DOHH2 (cell line): ENCODE measurements around the gene LCE5A.

Source experiments
- H3F3A ChIP-seq: fragments of 200-600 bp; sonication (generic), shearing (Covaris generic); 2 replicates; pipeline ENCODE4 v1.6.0; 2016; ENCODE audit warnings: antibody characterized with exemption, mild to moderate bottlenecking; ENCODE audit not compliant: control insufficient read depth, insufficient read depth
- H3K27ac ChIP-seq: fragments of 200-600 bp; sonication (generic); 2 replicates; pipeline ENCODE4 v1.5.1; 2014; ENCODE audit warnings: low read depth, mild to moderate bottlenecking, low read length, moderate library complexity
- H3K27me3 ChIP-seq: fragments of 200-600 bp; sonication (generic); 2 replicates; pipeline ENCODE4 v1.6.1; 2014; ENCODE audit warnings: mild to moderate bottlenecking, low read length, mixed read lengths; ENCODE audit not compliant: control insufficient read depth
- H3K36me3 ChIP-seq: fragments of 200-600 bp; sonication (generic); 2 replicates; pipeline ENCODE4 v1.6.1; 2014; ENCODE audit warnings: mild to moderate bottlenecking, low read length, moderate library complexity, mixed read lengths; ENCODE audit not compliant: control insufficient read depth
- H3K4me1 ChIP-seq: fragments of 200-600 bp; sonication (generic); 2 replicates; pipeline ENCODE4 v1.6.1; 2014; ENCODE audit warnings: mild to moderate bottlenecking, low read length, mixed read lengths; ENCODE audit not compliant: control insufficient read depth
- H3K4me2 ChIP-seq: fragments of 200-600 bp; sonication (generic); 2 replicates; pipeline ENCODE4 v1.6.0; 2014; ENCODE audit warnings: mild to moderate bottlenecking, low read length, moderate library complexity
- H3K4me3 ChIP-seq: fragments of 200-600 bp; sonication (generic); 2 replicates; pipeline ENCODE4 v1.5.1; 2014; ENCODE audit warnings: mild to moderate bottlenecking, low read length, mixed read lengths
- H3K79me2 ChIP-seq: fragments of 200-600 bp; sonication (generic); 2 replicates; pipeline ENCODE4 v1.6.1; 2014; ENCODE audit warnings: mild to moderate bottlenecking, low read length, mixed read lengths; ENCODE audit not compliant: control insufficient read depth
- H3K9me2 ChIP-seq: fragments of 200-600 bp; sonication (generic); replicated peaks from 2 replicates; pipeline ENCODE4 v1.6.1; 2014; ENCODE audit warnings: mild to moderate bottlenecking, low read length, mixed read lengths; ENCODE audit not compliant: control insufficient read depth
- H3K9me3 ChIP-seq: fragments of 200-600 bp; sonication (generic); 2 replicates; pipeline ENCODE4 v1.6.1; 2014; ENCODE audit warnings: antibody characterized with exemption, low read length, mixed read lengths; ENCODE audit not compliant: control insufficient read depth, insufficient read depth
- H4K20me1 ChIP-seq: fragments of 200-600 bp; sonication (generic); 2 replicates; pipeline ENCODE4 v1.6.0; 2014; ENCODE audit warnings: low read depth, mild to moderate bottlenecking, antibody characterized with exemption, low read length, moderate library complexity; ENCODE audit not compliant: control insufficient read depth, insufficient read depth
- EZH2phosphoT487 ChIP-seq: fragments of 200-600 bp; sonication (generic); IDR thresholded peaks from 2 replicates; pipeline ENCODE4 v1.6.1; 2017; ENCODE audit warnings: borderline replicate concordance, mild to moderate bottlenecking, antibody characterized with exemption, low read length, moderate library complexity, mixed read lengths
- TF ChIP-seq, protein P1 (sequence below): fragments of 200-600 bp; sonication (generic); IDR thresholded peaks from one replicate; pipeline ENCODE4 v1.5.1; 2014; ENCODE audit warnings: antibody characterized with exemption, mild to moderate bottlenecking, low read depth, low read length; ENCODE audit not compliant: poor library complexity, severe bottlenecking

The LCE5A gene, protein sequence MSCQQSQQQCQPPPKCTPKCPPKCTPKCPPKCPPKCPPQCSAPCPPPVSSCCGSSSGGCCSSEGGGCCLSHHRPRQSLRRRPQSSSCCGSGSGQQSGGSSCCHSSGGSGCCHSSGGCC

DNA sequence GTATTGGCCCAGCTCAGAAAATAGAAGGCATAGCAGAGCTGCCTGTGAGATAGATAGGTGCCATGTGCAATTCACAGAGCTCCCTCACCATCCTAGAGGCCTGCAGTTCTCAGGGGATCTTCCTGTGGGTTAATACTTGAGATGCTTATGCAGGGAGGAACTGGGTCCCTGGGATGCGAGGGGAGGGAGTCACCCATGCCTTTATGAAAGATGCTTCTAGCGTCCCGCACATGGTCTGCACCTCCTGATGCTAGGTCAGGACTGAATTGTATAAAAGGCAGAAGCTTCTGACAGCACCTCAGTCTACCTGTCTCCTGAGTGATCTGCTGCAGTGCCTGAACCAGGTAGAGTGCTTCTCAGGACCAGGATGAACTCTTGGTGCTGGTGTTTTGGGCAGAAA lies at the start of gene LCE5A:
Gene LCE5A, plus strand, starts transcription at position 301 of the 400 bp plus-strand sequence. CDS start 732 bp downstream, outside the sequence.
- no peaks in the 10 kb centered on the region for H3K4me1 ChIP-seq
- H3K27ac ChIP-seq = no peak within 1 kb of the TSS
- H3F3A ChIP-seq = no peaks in the 10 kb centered on the region
- H4K20me1 ChIP-seq = no peaks in the 10 kb centered on the region
- H3K4me3 ChIP-seq = no peak within 1 kb of the TSS
- no peaks in the 10 kb centered on the region for H3K27me3 ChIP-seq
- H3K9me3 ChIP-seq = no peaks in the 10 kb centered on the region
- no peaks in the 10 kb centered on the region for H3K9me2 ChIP-seq
- H3K79me2 ChIP-seq = no peaks in the 10 kb centered on the region
- TF ChIP-seq, protein P1, sequence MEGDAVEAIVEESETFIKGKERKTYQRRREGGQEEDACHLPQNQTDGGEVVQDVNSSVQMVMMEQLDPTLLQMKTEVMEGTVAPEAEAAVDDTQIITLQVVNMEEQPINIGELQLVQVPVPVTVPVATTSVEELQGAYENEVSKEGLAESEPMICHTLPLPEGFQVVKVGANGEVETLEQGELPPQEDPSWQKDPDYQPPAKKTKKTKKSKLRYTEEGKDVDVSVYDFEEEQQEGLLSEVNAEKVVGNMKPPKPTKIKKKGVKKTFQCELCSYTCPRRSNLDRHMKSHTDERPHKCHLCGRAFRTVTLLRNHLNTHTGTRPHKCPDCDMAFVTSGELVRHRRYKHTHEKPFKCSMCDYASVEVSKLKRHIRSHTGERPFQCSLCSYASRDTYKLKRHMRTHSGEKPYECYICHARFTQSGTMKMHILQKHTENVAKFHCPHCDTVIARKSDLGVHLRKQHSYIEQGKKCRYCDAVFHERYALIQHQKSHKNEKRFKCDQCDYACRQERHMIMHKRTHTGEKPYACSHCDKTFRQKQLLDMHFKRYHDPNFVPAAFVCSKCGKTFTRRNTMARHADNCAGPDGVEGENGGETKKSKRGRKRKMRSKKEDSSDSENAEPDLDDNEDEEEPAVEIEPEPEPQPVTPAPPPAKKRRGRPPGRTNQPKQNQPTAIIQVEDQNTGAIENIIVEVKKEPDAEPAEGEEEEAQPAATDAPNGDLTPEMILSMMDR = no peak
- TF ChIP-seq EZH2phosphoT487 = no peak
- no peaks in the 10 kb centered on the region for H3K36me3 ChIP-seq
- no peak within 1 kb of the TSS for H3K4me2 ChIP-seq

DNA sequence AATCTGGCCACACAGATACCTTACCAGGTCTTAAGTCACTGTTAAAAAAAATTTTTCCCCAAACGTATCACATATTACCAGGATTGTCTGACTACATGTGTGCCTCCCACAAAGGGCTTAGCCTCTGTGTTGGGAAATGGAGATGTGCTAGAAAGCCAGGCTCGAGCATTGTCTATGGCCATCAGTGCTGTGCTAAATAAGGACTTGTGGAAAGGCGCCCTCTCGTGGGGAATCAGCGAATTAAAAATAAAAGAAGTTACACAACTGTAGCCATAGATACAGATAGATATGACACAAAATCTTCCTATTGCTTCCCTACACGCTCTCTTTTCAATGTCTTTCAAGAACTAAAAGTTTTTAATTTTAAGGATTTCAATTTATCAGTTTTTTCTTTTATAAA lies 49.1 kb upstream of the LCE5A start:
- no peaks in the 10 kb centered on the region for H3K36me3 ChIP-seq
- peaks cover 5% of the 10 kb centered on the region; the same call in 1 of the 2 replicates for H3K4me1 ChIP-seq
- H3K4me2 ChIP-seq = no peak overlapping the region
- TF ChIP-seq, protein P1 = peak; percentile 67
- TF ChIP-seq EZH2phosphoT487 = no peak
- H3K27me3 ChIP-seq = no peaks in the 10 kb centered on the region
- H3K9me3 ChIP-seq = peaks cover 6% of the 10 kb centered on the region; the same call in 1 of the 2 replicates
- no peaks in the 10 kb centered on the region for H4K20me1 ChIP-seq
- no peak overlapping the region for H3K27ac ChIP-seq
- H3K79me2 ChIP-seq = no peaks in the 10 kb centered on the region
- H3K9me2 ChIP-seq = no peaks in the 10 kb centered on the region
- no peak overlapping the region for H3K4me3 ChIP-seq
- no peaks in the 10 kb centered on the region for H3F3A ChIP-seq

DNA sequence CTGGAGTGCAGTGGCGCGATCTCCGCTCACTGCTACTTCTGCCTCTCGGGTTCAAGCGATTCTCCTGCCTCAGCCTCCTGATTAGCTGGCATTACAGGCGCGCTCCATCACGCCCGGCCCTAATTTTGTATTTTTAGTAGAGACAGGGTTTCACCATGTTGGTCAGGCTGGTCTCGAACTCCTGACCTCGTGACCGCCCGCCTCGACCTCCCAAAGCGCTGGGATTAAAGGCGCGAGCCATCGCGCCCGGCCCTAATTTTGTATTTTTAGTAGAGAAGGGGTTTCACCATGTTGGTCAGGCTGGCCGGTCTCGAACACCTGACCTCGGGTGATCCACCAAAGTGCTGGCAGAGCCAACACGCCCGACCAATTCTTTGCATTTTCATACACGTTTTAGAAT lies 48.0 kb upstream of the LCE5A start:
- no peak for TF ChIP-seq EZH2phosphoT487
- TF ChIP-seq, protein P1 = no peak
- H3K9me2 ChIP-seq = no peaks in the 10 kb centered on the region
- no peak overlapping the region for H3K27ac ChIP-seq
- no peaks in the 10 kb centered on the region for H3K79me2 ChIP-seq
- H3K4me2 ChIP-seq = no peak overlapping the region
- no peaks in the 10 kb centered on the region for H3K36me3 ChIP-seq
- H3K4me3 ChIP-seq = no peak overlapping the region
- no peaks in the 10 kb centered on the region for H3F3A ChIP-seq
- H3K27me3 ChIP-seq = no peaks in the 10 kb centered on the region
- H3K4me1 ChIP-seq = peaks cover 5% of the 10 kb centered on the region; the same call in 1 of the 2 replicates
- peaks cover 6% of the 10 kb centered on the region; the same call in 1 of the 2 replicates for H3K9me3 ChIP-seq
- no peaks in the 10 kb centered on the region for H4K20me1 ChIP-seq
